Cardiac muscle cell (in vitro differentiated cells and primary cell): ENCODE results near the gene CSF2. TPM values are rescaled to one million over a fixed set of nuclear protein-coding genes. Genes with fewer than 3 reads are reported as not detected.

Experiments used
- DNase-seq, 2 donors: peaks; one replicate each; pipeline versions ENCODE4 v3.0.0 to v3.0.0-alpha.2; 2010 to 2017; ENCODE audit warnings: low read depth in 1 of 2, low spot score in 1 of 2
- H3K27ac ChIP-seq: fragments of 200-600 bp; sonication (generic); 2 replicates; pipeline ENCODE4 v1.5.1; 2016
- H3K27me3 ChIP-seq: fragments of 200-600 bp; sonication (generic); 2 replicates; pipeline ENCODE4 v1.6.0; 2016; ENCODE audit warnings: control low read depth
- H3K36me3 ChIP-seq: fragments of 200-600 bp; sonication (generic); 2 replicates; pipeline ENCODE4 v1.5.1; 2016; ENCODE audit warnings: control low read depth
- H3K4me1 ChIP-seq: fragments of 200-600 bp; sonication (generic); 2 replicates; pipeline ENCODE4 v1.8.1; 2017; ENCODE audit warnings: low read depth, mild to moderate bottlenecking, mixed run types
- H3K4me3 ChIP-seq: fragments of 200-600 bp; sonication (generic); 2 replicates; pipeline ENCODE4 v1.5.1; 2016; ENCODE audit warnings: mild to moderate bottlenecking
- H3K9me3 ChIP-seq: fragments of 200-600 bp; sonication (generic); 2 replicates; pipeline ENCODE4 v1.5.1; 2017; ENCODE audit warnings: low read depth, mild to moderate bottlenecking, control low read depth
- polyA plus RNA-seq: library from polyadenylated mRNA; unstranded; fragments of >200 nt; fragmentation: Nextera tagmentation; extraction: Ambion mirVana; gene quantifications from 2 replicates; pipeline ENCODE4 v1.2.1, GENCODE V29; 2016
- total RNA-seq: library from RNA; depleted of rRNA; stranded (reverse); fragments of >200 nt; gene quantifications from 2 replicates; pipeline ENCODE4 v1.2.3, GENCODE V29; 2016
- TF ChIP-seq, protein P1 (sequence below): IDR thresholded peaks from 2 replicates; pipeline ENCODE4 v1.5.1; 2012; ENCODE audit warnings: low read depth, mild to moderate bottlenecking, low read length

The CSF2 gene
- total and polyA plus RNA-seq, 2 experiments from 2014 or later, result not detected

- Histone ChIP-seq H3K4me3 (no peak overlapping the region), H3K9me3 (no peaks in the 10 kb centered on the region), H3K4me1 (no peaks in the 10 kb centered on the region), H3K36me3 (no peaks in the 10 kb centered on the region), H3K27me3 (no peaks in the 10 kb centered on the region), H3K27ac (no peak overlapping the region)
- peak; percentile 79 to 81 for DNase-seq
- TF ChIP-seq, protein P1, sequence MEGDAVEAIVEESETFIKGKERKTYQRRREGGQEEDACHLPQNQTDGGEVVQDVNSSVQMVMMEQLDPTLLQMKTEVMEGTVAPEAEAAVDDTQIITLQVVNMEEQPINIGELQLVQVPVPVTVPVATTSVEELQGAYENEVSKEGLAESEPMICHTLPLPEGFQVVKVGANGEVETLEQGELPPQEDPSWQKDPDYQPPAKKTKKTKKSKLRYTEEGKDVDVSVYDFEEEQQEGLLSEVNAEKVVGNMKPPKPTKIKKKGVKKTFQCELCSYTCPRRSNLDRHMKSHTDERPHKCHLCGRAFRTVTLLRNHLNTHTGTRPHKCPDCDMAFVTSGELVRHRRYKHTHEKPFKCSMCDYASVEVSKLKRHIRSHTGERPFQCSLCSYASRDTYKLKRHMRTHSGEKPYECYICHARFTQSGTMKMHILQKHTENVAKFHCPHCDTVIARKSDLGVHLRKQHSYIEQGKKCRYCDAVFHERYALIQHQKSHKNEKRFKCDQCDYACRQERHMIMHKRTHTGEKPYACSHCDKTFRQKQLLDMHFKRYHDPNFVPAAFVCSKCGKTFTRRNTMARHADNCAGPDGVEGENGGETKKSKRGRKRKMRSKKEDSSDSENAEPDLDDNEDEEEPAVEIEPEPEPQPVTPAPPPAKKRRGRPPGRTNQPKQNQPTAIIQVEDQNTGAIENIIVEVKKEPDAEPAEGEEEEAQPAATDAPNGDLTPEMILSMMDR, result peak; percentile 99
Measured at GRCh38 chr5:132064738-132065331, 8.8 kb upstream of the CSF2 start.

DNA sequence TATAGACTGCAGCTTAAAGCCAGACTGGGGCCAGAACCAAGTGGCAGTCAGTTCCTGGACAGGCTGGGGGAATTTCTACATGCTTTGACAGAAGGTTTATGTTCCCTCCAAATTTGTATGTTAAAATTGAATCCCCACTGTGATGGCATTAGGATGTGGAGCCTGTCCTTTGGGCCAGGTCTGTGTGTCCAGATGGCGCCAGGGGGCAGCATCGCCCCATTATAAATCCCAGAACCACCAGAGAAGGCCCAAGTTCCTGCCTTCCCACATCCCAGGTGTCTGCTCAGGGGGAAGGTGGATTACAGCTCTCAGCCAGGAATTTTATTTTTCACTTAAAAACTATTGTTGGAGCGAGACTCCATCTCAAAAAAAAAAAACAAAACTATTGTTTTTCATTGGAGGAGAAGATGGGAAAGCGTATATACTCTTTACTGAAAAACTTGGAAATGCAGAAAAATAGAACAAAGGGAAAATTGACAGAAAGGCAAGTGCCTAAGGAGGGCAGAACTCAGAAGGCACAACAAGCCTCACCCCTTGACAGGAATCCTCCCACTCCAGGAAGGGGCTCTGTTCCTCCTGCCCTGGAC is 8.1 kb upstream of the CSF2 start:
- Histone ChIP-seq H3K36me3 (no peaks in the 10 kb centered on the region), H3K9me3 (no peaks in the 10 kb centered on the region), H3K4me1 (no peaks in the 10 kb centered on the region), H3K27ac (no peak overlapping the region), H3K27me3 (no peaks in the 10 kb centered on the region), H3K4me3 (no peak overlapping the region)
- peak; percentile 74 to 79 for DNase-seq
- TF ChIP-seq, protein P1, result peak; percentile 64

- no peak for DNase-seq
- Histone ChIP-seq H3K4me1 (no peaks in the 10 kb centered on the region), H3K36me3 (no peaks in the 10 kb centered on the region), H3K9me3 (no peaks in the 10 kb centered on the region), H3K27ac (no peak overlapping the region), H3K4me3 (no peak overlapping the region), H3K27me3 (no peaks in the 10 kb centered on the region)
- TF ChIP-seq, protein P1, result no peak
Measured at GRCh38 chr5:132065951-132066701, 7.5 kb upstream of the CSF2 start.

DNA sequence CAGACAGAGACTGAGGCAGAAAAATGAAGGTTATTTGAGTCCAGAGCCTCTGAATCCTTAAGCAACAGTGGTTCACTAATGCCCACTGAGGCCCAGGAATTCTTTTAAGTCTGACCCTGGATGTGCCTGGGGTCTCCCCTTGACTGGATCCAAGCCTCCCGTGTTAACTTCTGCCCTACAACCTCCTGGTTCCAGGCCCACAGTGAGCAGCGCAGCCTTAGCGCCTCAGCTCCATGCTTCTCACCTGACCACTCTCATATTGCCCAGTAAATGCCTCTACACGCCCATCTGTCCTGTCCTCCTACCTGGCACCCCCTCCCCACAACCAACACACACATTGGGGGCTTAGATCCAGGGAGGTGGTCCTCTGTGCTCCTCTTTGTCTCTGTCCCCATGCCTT is 6.7 kb upstream of the CSF2 start:
- TF ChIP-seq, protein P1, result no peak
- no peaks in the 10 kb centered on the region for H3K9me3 ChIP-seq
- no peaks in the 10 kb centered on the region for H3K27me3 ChIP-seq
- H3K27ac ChIP-seq, result no peak overlapping the region
- DNase-seq, result no peak
- no peak overlapping the region for H3K4me3 ChIP-seq
- H3K36me3 ChIP-seq, result no peaks in the 10 kb centered on the region
- no peaks in the 10 kb centered on the region for H3K4me1 ChIP-seq

- no peak for DNase-seq
- Histone ChIP-seq H3K4me3 (no peak overlapping the region), H3K27ac (no peak overlapping the region), H3K4me1 (no peaks in the 10 kb centered on the region), H3K36me3 (no peaks in the 10 kb centered on the region), H3K9me3 (no peaks in the 10 kb centered on the region), H3K27me3 (no peaks in the 10 kb centered on the region)
- TF ChIP-seq, protein P1, result no peak
Measured at GRCh38 chr5:132067451-132067850, 6.1 kb upstream of the CSF2 start.
